Breast epithelium (tissue), 4 donors: ENCODE results near the gene CDK4. TPM values are rescaled to one million over a fixed set of nuclear protein-coding genes. Genes with fewer than 3 reads are reported as not detected.

Experiments
- DNase-seq, 2 donors: peaks; one replicate each; pipeline ENCODE4 v3.0.0-alpha.2; 2019; ENCODE audit warnings: low spot score in 2 of 2
- H3K27ac ChIP-seq, 2 donors: fragments of 200-600 bp; sonication (generic) in 1 of 2; one replicate each; pipeline ENCODE4 v1.5.1; 2016 to 2019; ENCODE audit warnings: mild to moderate bottlenecking in 1 of 2
- H3K27me3 ChIP-seq, 2 donors: fragments of 200-600 bp; sonication (generic) in 1 of 2; one replicate each; pipeline versions ENCODE4 v1.5.1 to v1.6.0; 2017 to 2019; ENCODE audit warnings: control low read depth in 1 of 2, mild to moderate bottlenecking in 1 of 2
- H3K36me3 ChIP-seq: fragments of 200-600 bp; one replicate; pipeline ENCODE4 v1.5.1; 2019
- H3K4me1 ChIP-seq, 2 donors: fragments of 200-600 bp; sonication (generic); one replicate each; pipeline ENCODE4 v1.5.1; 2016 to 2019; ENCODE audit warnings: control low read depth in 1 of 2
- H3K4me3 ChIP-seq, 3 donors: fragments of 200-600 bp; sonication (generic); 1 replicate in 2 of 3; 2 replicates in 1 of 3; pipeline ENCODE4 v1.5.1; 2016 to 2019; ENCODE audit warnings: mild to moderate bottlenecking in 3 of 3, moderate library complexity in 2 of 3
- H3K9me3 ChIP-seq, 2 donors: fragments of 200-600 bp; sonication (generic) in 1 of 2; one replicate each; pipeline ENCODE4 v1.5.1; 2016 to 2019; ENCODE audit warnings: control low read depth in 1 of 2
- CTCF ChIP-seq, 3 donors: fragments of 450-650 bp; IDR thresholded peaks; one replicate each; pipeline ENCODE4 v1.5.1; 2016 to 2017; ENCODE audit warnings: antibody characterized with exemption in 3 of 3, mild to moderate bottlenecking in 3 of 3, moderate library complexity in 3 of 3
- POLR2A ChIP-seq: fragments of 450-650 bp; IDR thresholded peaks from one replicate; pipeline ENCODE4 v1.6.1; 2016; ENCODE audit warnings: antibody characterized with exemption, mild to moderate bottlenecking, moderate library complexity
- POLR2AphosphoS5 ChIP-seq, 3 donors: sonication (generic); formaldehyde crosslinking; IDR thresholded peaks; one replicate each; pipeline ENCODE4 v1.6.1; 2017; ENCODE audit warnings: antibody characterized with exemption in 3 of 3
- intact Hi-C: fragments of 100-400 bp; cut with DNase I; formaldehyde crosslinking; loops from one replicate; pipeline ENCODE4 v1.15.1; 2023; ENCODE audit warnings: low total_unique reads
- total RNA-seq, 3 donors: library from RNA; depleted of rRNA; stranded (reverse); fragments of >200 nt; gene quantifications; one replicate each; pipeline ENCODE4 v1.1.0, GENCODE V29; 2016

The CDK4 gene
- total RNA-seq, 3 donors from 2014 or later, result 105 to 136 (median 109) TPM

DNA sequence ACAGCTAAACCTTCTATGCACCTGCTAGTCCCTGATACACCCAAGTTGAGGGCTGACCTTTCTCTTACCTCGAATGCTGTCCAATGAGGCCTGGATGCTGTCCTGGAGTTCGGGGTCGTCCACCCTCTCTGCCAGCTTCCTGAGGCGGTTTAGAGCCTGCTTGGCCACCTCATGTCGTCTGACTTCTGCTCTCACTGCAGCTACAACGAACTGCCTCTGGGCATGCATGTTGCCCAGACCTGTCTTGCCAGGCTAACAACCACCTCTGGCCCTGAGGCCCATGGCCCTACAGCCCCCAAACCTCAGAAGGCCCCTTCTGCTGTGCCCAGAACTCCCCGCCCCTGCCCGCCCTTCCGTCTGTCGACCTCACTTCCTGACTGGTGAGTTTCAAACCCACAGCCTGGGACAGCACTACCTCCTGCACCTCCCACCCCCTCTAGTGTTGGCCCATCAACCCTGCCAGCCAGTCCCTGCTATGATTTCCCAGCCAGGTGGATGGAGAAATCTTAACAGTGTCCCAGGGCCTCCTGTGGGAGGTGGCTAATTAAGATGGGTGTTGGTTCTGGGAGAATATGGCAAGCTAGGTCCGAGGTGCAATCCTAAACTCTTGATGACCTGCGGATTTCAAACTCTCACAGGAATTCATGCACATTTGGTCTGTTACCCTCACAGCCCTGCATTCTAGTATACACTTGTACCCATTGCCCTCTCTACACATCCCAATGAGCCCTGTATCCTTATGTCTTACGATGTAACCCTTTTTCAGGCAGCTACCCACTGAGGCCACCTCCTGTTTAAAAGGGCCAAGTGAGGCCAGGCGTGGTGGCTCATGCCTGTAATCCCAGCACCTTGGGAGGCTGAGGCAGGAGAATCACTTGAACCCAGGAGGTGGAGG, 10.0 kb downstream of the CDK4 start:
- no peak for DNase-seq
- Histone ChIP-seq H3K27me3 (peaks cover 15 to 24% of the 10 kb centered on the region in 2 donors), H3K9me3 (no peaks in the 10 kb centered on the region), H3K4me3 (peak overlapping the region in 2 of 3 donors; percentile 15 to 40), H3K4me1 (peaks cover 5 to 13% of the 10 kb centered on the region in 2 donors), H3K27ac (no peak overlapping the region), H3K36me3 (no peaks in the 10 kb centered on the region)
- intact Hi-C loops, result no loop called here
- TF ChIP-seq POLR2AphosphoS5 (IDR thresholded peaks at IDR 0.05) (no peak), CTCF (IDR thresholded peaks at IDR 0.05) (no peak), POLR2A (no peak)

DNA sequence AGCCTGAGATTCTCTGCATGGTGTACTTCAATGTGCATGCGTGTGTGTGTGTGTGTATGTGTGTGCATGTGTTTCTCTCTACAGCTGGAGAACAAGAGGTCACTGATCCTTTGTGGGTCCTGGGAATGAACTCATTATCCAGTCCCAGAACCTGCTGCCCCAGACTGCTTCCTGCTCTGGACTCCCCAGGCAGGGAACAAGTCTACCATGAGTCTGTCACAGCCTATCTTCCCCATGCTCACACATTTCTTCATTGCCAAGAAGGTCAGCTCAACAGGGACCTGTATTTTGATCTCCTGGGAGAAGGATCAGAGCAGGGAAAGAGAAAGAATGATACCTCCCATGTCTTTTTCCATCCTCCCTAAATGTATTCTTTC, 10.7 kb downstream of the CDK4 start:
- Histone ChIP-seq H3K9me3 (no peaks in the 10 kb centered on the region), H3K36me3 (no peaks in the 10 kb centered on the region), H3K4me1 (peaks cover 9 to 20% of the 10 kb centered on the region in 2 donors), H3K4me3 (peak overlapping the region in 2 of 3 donors; percentile 15 to 40), H3K27me3 (peaks cover 17 to 30% of the 10 kb centered on the region in 2 donors), H3K27ac (no peak overlapping the region)
- no peak for DNase-seq
- intact Hi-C loops, result no loop called here
- no peak for TF ChIP-seq POLR2A
- TF ChIP-seq POLR2AphosphoS5 (IDR thresholded peaks at IDR 0.05), result no peak
- TF ChIP-seq CTCF (IDR thresholded peaks at IDR 0.05), result no peak

- H3K27ac ChIP-seq, result no peak overlapping the region
- intact Hi-C loops, result no loop called here
- no peaks in the 10 kb centered on the region for H3K9me3 ChIP-seq
- no peak for TF ChIP-seq POLR2AphosphoS5 (IDR thresholded peaks at IDR 0.05)
- no peak for TF ChIP-seq POLR2A
- no peak for TF ChIP-seq CTCF (IDR thresholded peaks at IDR 0.05)
- peaks cover 9 to 21% of the 10 kb centered on the region in 2 donors for H3K4me1 ChIP-seq
- DNase-seq, result no peak
- H3K27me3 ChIP-seq, result peaks cover 17 to 32% of the 10 kb centered on the region in 2 donors
- H3K36me3 ChIP-seq, result no peaks in the 10 kb centered on the region
- peak overlapping the region in 1 of 3 donors; percentile 40 for H3K4me3 ChIP-seq
Measured at GRCh38 chr12:57740656-57741412, 11.3 kb downstream of the CDK4 start.

DNA sequence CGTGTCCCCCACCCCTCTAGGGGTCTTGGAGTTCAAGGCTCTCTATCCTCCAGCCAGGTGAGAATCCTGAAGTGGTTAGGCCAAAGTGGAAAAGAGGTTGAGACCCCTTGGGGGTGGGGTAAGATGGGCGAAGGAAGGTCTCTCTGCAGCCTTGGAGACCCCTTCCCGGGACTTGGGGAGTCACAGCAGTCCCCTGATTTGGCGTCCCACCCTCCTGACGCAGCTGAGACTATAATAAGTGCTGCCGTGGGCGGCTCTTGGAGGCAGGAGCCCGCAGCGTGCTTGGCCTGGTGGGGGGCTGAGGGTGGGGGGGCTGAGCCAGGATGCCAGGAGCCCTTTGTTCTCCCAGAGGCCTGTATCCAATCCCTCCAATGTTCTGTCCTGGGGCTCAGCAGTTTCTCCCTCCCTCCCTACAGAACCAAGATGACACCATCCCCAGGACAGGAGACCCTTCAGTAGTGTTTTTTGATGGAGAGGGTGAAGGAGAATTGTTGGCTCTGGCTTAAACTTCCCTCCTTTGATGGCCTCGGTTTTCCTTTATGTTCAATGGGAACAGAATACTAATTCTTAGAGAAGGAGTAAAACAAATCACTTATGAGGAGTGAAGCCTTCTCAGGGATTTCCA, 12.1 kb downstream of the CDK4 start:
- Histone ChIP-seq H3K27me3 (peaks cover 17 to 38% of the 10 kb centered on the region in 2 donors), H3K9me3 (no peaks in the 10 kb centered on the region), H3K4me3 (no peak overlapping the region), H3K27ac (no peak overlapping the region), H3K4me1 (peaks cover 9 to 19% of the 10 kb centered on the region in 2 donors), H3K36me3 (no peaks in the 10 kb centered on the region)
- TF ChIP-seq POLR2AphosphoS5 (IDR thresholded peaks at IDR 0.05), result no peak
- TF ChIP-seq CTCF (IDR thresholded peaks at IDR 0.05), result no peak
- TF ChIP-seq POLR2A, result no peak
- no peak for DNase-seq
- intact Hi-C loops, result no loop called here
